GM21576 (cell line): ENCODE measurements around the gene MPP2.
"Not testable (repeated sequence)": the region's sequence is repeated elsewhere in the genome, so short reads cannot be mapped to it uniquely, and the experiment has no call there.

Experiments used
- ATAC-seq: cut with Tn5 transposase; IDR thresholded peaks from one replicate; pipeline ENCODE4 v1.9.1; 2021; ENCODE audit warnings: mild to moderate bottlenecking, moderate library complexity; ENCODE audit not compliant: unreplicated experiment

The MPP2 gene

GRCh38 chr17:43907425-43907981 is at the start of gene MPP2:
Gene MPP2 (minus strand): TSS chr17:43907536. CDS start chr17:43904460, 3,076 bp downstream.
- no peak for ATAC-seq

GRCh38 chr17:43956222-43956621 is 48.9 kb upstream of the MPP2 start:
- ATAC-seq, result no peak

DNA sequence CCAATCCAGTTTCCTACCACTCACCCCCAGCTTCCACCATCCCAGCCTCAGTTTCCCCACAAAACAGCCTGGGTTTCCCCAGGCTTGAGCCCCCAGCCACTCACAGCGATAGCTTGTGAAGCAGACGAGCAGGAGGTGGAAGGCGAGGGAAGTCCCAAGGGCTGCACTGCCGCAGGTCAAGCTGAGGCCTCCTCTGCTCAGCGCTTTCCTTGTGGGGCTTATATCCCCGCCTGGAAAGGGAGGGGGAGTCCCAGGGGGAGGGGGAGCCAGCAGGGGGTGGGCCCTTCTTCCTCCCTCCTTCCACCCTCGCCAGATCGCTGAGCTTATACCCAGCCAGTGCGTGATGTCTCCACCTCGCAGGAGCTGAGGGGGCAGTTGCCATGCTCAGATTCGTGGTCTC is 46.4 kb upstream of the MPP2 start, which contains the start of gene PYY:
Gene PYY, minus strand, starts transcription at position 195 of the 400 bp plus-strand sequence. CDS start 457 bp downstream, outside the sequence.
- no peak for ATAC-seq

DNA sequence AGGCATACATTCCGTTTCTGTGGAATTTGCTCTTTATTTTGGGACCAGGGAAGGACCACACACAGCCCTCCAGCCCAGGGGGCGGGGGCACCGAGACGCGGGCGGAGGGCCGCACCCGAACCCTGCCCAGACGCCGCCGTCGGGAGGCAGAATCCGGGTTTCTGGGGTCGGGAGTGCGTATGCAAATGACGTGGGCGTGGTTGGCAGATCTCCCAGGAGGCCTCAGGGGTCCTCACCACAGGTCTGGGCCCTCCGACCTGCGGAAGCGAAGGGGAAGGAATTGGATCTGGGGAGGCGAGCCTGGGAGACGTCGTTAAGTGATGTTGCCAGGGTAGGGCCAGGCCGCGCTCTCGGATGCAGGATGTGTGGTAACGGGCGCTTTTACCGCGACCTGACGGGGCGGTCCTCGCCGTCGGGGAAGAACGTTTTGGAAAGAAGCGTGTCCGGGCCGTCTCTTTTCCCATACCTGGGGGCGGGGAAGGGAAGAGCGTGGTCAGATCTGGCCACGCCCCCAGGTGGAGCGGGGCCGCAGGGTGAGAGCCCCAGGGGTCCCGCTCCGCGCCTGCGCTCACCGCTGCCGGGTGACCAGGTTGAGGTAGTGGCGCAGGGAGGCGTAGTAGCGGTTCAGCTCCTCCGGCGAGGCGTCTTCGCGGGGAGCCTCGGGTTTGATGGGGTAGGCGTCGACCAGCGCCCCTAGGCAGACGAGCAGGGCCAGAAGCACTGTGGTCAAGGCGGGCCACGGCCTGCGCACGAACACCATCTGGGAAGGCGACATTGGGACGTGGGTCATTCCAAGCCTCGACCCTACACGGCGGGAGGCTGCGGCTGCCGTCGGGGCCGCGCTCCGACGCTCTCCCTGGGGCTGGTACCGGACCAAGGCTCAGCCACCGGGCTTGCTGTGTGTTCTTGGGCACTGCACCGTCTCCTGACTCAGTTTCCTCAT is 45.7 kb upstream of the MPP2 start:
- no peak for ATAC-seq

DNA sequence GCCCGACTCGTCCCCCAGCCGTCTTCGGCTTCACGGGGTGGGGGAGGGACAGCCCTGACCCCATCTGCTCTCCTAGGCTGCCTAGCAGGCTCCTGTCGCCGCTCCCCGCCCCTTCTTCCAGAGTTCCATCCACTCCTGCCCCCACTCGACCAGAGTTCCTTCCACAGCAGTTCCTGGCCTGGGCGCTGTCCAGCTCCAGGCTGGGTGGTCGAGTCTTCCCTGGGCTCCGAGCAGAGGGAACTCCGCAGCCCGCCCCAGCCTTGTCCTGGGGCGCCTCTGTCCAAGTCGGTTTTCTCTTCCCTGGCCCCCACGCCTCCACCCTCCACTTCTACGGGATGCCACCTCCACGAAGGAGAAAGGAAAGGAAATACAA is 45.0 kb upstream of the MPP2 start:
- no peak for ATAC-seq

DNA sequence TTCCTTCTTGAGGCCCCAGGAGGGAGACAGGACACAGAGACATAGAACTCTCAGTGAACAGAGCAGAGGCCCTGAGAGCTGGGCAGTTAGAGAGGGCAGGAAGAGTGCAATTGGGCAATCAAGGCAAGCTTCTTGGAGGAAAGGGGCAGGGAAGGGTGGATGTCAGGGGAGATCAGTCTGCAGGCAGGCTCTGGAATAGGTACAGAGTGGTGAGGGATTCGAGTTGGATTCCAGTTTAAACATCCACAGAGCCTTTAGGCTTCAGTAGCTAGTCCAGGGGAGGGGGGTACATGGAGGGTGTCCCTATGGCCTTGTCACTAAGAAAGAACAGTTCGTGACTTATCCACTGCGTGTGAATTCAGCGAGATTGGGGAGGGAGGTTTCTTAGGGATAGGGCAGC is 44.4 kb upstream of the MPP2 start:
- ATAC-seq, result no peak

- ATAC-seq, result no peak
Measured at GRCh38 chr17:43950554-43950953, 43.2 kb upstream of the MPP2 start.

DNA sequence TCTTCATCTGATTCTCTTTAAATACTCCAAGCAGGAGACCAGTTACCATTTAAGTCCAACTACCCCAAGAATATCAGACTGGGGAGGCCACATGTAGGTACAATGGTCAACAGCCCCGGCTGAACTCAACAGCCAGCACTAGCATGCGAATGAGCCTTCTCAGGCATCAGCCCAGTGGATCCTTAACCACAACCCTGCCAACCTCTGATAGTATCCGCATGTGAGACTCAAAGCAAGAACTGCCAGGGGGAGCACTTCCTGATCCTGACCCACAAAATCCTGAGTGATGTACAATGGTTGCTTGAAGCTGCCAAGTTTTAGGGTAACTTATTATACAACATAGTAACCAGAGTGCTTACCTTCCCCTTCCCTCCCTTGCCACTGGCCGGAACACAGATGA is 42.4 kb upstream of the MPP2 start:
- no peak for ATAC-seq

GRCh38 chr17:43946781-43947180 is 39.4 kb upstream of the MPP2 start:
- no peak for ATAC-seq

DNA sequence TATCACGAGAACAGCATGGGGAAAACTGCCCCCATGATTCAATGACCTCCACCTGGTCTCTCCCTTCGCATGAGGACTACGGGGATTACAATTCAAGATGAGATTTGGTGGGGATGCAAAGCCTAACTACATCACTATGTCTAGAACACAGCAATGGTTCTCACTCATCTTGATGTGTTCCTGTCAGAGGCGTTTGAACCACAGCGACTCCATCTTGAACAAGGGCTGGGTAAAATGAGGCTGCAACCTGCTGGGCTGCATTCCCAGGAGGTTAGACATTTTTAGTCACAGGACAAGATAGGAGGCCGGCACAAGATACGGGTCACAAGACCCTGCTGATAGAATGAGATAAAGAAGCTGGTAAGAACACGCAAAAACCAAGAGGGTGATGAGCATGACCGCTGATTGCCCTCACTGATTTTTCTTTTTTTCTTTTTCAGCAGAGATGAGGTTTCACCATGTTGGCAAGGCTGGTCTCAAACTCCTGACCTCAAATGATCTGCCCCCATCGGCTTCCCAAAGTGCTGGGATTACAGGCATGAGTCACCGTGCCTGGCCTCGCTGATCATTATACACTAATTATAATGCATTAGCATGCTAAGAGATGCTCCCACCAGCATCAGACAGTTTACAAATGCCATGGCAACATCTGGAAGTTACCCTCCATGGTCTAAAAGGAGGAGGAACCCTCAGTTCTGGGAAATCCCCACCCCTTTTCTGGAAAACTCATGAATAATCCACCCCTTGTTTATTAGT is 37.9 kb upstream of the MPP2 start:
- no peak for ATAC-seq

GRCh38 chr17:43942051-43942685 is 34.8 kb upstream of the MPP2 start, which contains the start of gene PPY:
Gene PPY (minus strand): TSS chr17:43942476. CDS start chr17:43941654, 822 bp downstream.
- no peak for ATAC-seq

GRCh38 chr17:43940630-43941029 is 33.3 kb upstream of the MPP2 start:
- ATAC-seq, result no peak

DNA sequence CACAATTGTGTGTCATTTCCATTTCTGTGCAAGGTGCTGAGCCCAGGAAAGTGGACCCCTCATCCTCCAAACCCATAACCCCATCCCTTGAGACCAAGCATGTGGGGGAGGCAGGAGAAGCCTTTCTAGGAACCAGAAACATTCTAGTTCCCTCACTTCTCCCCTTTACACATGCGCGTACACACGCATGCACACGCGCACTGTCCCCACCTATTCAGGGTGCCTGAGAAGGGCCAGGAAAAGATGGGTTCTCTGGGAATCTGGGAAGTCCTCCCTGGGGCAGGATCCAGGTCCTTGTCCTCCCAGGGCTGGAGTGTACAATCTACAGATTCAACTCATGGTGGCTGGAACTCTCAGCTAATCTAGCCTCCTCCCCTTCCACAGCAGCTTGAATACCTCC is 32.5 kb upstream of the MPP2 start:
- no peak for ATAC-seq

GRCh38 chr17:43939452-43939851 is 32.1 kb upstream of the MPP2 start:
- not testable (repeated sequence) for ATAC-seq

DNA sequence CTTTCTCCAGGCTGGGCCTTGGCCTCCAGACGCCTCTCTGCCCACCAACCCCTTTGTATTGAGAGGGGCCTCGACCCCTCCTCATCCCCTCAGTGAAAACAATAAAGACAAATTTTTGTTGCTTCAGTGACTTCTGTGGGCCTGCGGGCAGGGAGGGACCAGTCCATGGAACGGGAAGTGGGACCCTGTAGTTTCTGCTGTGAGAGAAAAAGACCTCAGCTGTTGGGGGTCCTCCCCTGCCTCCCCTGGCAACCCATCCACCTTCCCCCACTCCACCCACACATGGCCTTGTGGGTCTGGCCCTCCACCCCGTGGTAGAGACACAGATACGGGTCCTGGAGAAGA is 31.5 kb upstream of the MPP2 start:
- no peak for ATAC-seq

- ATAC-seq, result no peak
Measured at GRCh38 chr17:43936434-43936833, 29.1 kb upstream of the MPP2 start.

- no peak for ATAC-seq
Measured at GRCh38 chr17:43935926-43936261, 28.6 kb upstream of the MPP2 start.

DNA sequence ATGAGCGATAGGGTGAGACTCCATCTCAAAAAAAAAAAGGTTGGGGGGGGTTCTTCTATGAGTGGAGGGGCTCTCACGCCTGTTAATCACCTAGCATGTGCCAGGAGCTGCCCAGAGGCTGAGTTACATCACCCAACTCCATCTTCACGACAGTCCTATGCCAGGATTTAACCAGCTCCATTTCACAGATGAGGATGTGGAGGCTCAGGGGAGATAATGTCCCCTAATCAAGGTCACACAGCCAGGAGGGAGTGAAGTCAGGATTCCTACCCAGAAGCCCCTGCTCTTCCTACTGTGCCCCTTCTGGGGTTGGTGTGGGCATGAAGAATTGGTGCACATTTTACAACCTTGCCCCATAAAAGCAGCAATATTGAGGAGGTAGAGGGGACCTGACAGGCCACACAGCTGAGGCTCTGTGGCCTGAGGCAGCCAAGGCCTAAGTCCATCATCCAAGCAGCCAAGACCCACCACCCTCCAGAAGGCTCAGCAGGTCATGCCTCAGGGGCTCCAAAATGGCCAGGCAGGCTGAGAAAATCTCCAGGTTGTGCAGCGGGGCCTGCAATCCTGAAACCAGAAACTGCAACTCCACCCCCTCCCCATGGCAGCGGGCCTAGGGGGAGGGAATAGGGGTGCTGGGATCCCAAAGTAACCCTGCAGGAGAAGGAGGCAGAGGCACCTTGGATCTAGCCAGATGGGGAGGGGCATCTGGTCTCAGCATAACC is 28.0 kb upstream of the MPP2 start:
- ATAC-seq, result no peak

DNA sequence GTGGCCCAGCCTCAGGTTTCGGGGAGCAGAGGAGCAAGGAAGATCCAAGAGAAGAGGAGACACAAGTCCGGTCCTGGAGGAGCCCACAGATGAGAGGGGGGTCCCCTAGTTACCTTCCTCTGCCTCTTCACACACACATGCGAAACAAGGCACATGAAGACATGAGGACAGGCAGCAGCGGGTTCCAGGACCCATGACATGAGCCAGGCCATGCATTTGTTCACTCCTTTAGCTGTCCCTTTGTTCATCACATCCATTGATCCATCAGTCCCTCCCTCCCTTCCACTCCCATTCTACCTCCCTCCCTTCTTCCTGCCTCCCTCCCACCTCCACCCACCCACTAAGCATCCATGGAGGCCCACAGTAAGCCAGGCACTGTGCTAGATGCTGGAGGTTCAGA is 25.6 kb upstream of the MPP2 start:
- no peak for ATAC-seq

DNA sequence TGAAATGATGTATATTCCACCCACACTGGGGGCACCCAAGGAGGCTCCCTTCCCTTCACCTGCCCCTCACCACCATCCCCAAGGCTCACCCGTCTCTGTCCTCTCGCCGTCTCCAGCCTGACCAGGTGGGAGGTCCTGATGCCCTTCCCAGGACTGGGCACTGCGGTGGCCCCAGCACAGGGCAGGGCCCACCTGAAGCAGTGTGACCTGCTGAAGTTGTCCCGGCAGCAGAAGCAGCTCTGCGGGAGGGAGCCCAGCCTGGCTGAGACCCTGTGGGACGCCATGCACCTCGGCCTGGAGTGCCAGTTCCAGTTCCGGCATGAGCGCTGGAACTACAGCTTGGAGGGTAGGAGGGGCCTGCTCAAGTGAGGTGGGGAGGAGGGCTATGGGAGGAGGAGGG is 25.0 kb upstream of the MPP2 start:
- ATAC-seq, result no peak
